ENCODE data around the gene PACS2.

Gene PACS2

GRCh38 chr14:105386581-105387529, 72.3 kb downstream of the PACS2 start:
- ATAC-seq = no peak
- TF ChIP-seq CSDC2 (CRISPR knock-in tag; IDR thresholded peaks at IDR 0.05) = no peak
- no peak for TF ChIP-seq PPARA (CRISPR knock-in tag; IDR thresholded peaks at IDR 0.05; ENCODE audit: borderline replicate concordance)
- TF ChIP-seq BACH2 (CRISPR knock-in tag; IDR thresholded peaks at IDR 0.05; ENCODE audit: borderline replicate concordance) = no peak
- no peak for TF ChIP-seq RARB (CRISPR knock-in tag; IDR thresholded peaks at IDR 0.05)

- no peak for ATAC-seq
- TF ChIP-seq CSDC2 (CRISPR knock-in tag; IDR thresholded peaks at IDR 0.05) (no peak), ARNTL (CRISPR knock-in tag; IDR thresholded peaks at IDR 0.05; ENCODE audit: borderline replicate concordance, low read depth) (no peak)
These were observed 73.0 kb downstream of the PACS2 start for GRCh38 chr14:105387530-105387922.

GRCh38 chr14:105388110-105388951, 73.8 kb downstream of the PACS2 start:
- no peak for TF ChIP-seq ZC3H10 (CRISPR knock-in tag; IDR thresholded peaks at IDR 0.05)
- no peak for TF ChIP-seq PPARA (CRISPR knock-in tag; IDR thresholded peaks at IDR 0.05; ENCODE audit: borderline replicate concordance)
- no peak for ATAC-seq

GRCh38 chr14:105388976-105389375, 74.4 kb downstream of the PACS2 start:
- no peak for ATAC-seq
- TF ChIP-seq POU6F1 (CRISPR knock-in tag; IDR thresholded peaks at IDR 0.05; ENCODE audit: borderline replicate concordance, low read depth) (no peak), ZC3H10 (CRISPR knock-in tag; IDR thresholded peaks at IDR 0.05) (no peak), ZFP3 (CRISPR knock-in tag; IDR thresholded peaks at IDR 0.05) (no peak), ZNF8 (CRISPR knock-in tag; IDR thresholded peaks at IDR 0.05) (no peak), OSR1 (CRISPR knock-in tag; IDR thresholded peaks at IDR 0.05) (no peak), ISL1 (CRISPR knock-in tag; IDR thresholded peaks at IDR 0.05) (no peak), ARNTL (CRISPR knock-in tag; IDR thresholded peaks at IDR 0.05; ENCODE audit: borderline replicate concordance, low read depth) (no peak)

GRCh38 chr14:105389534-105389933, 75.0 kb downstream of the PACS2 start:
- no peak for ATAC-seq
- TF ChIP-seq CREB5 (CRISPR knock-in tag; IDR thresholded peaks at IDR 0.05; ENCODE audit: low read depth) (no peak), SNAI2 (CRISPR knock-in tag; IDR thresholded peaks at IDR 0.05) (no peak), CSDC2 (CRISPR knock-in tag; IDR thresholded peaks at IDR 0.05) (no peak), ESRRG (CRISPR knock-in tag; IDR thresholded peaks at IDR 0.05) (no peak), TOX (CRISPR knock-in tag; IDR thresholded peaks at IDR 0.05; ENCODE audit: borderline replicate concordance) (no peak), PATZ1 (CRISPR knock-in tag; IDR thresholded peaks at IDR 0.05; ENCODE audit: borderline replicate concordance) (no peak), ZNF8 (CRISPR knock-in tag; IDR thresholded peaks at IDR 0.05) (no peak), POU6F1 (CRISPR knock-in tag; IDR thresholded peaks at IDR 0.05; ENCODE audit: borderline replicate concordance, low read depth) (no peak), PPARA (CRISPR knock-in tag; IDR thresholded peaks at IDR 0.05; ENCODE audit: borderline replicate concordance) (no peak), ZFP30 (CRISPR knock-in tag; IDR thresholded peaks at IDR 0.05) (no peak), TCF4 (CRISPR knock-in tag; IDR thresholded peaks at IDR 0.05; ENCODE audit: borderline replicate concordance) (no peak), CSRNP3 (CRISPR knock-in tag; IDR thresholded peaks at IDR 0.05) (no peak), ZNF565 (CRISPR knock-in tag; conservative IDR thresholded peaks at IDR 0.05; ENCODE audit: low read depth) (no peak), ARNTL (CRISPR knock-in tag; IDR thresholded peaks at IDR 0.05; ENCODE audit: borderline replicate concordance, low read depth) (no peak), ZNF70 (CRISPR knock-in tag; IDR thresholded peaks at IDR 0.05) (no peak), BACH2 (CRISPR knock-in tag; IDR thresholded peaks at IDR 0.05; ENCODE audit: borderline replicate concordance) (no peak), OSR1 (CRISPR knock-in tag; IDR thresholded peaks at IDR 0.05) (no peak)
